ENCODE results near the gene TYROBP. TPM values are rescaled to one million over a fixed set of nuclear protein-coding genes. Genes with fewer than 3 reads are reported as not detected.
A peak's percentile ranks its signal among the peaks of the same experiment; 100 is the strongest.

Gene TYROBP
- total RNA-seq, 1 donor from 2014 or later, result not detected

DNA sequence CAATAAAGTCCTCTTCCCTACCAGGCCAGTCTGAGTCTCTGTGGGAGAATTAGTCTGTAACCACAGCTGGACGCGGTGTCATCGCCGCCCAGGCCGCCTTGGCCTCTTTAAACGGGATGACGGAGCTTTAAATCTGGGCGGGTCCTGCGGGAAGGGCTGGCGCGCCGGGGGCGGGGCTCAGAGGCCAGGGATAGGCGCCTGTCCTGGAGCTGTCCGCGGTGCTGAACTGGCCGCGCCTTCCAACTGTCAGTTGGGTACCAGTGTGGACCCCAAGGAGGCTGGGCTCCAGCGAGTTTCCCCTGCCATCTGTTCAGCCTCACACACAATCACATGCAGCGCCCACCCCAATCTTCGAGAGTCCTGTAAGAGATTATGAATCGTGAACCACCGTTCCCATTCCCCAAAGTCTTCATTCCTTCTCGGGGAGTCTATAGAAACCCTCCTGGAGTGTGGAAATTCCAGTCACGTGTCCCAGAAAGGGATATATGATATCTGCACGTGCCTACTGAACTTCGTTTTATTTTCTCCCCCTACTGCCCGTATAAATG, 28.3 kb downstream of the TYROBP start:
- Mint-ChIP-seq H3K4me1 (peaks cover 7% of the 10 kb centered on the region), H3K27me3 (ENCODE audit: low read depth) (peaks cover 9% of the 10 kb centered on the region), H3K9me3 (no peaks in the 10 kb centered on the region), H3K4me3 (no peak overlapping the region), H3K27ac (ENCODE audit: unreplicated experiment) (no peak overlapping the region), H3K36me3 (ENCODE audit: low read depth) (peaks cover 3% of the 10 kb centered on the region)
- TF ChIP-seq CTCF (conservative IDR thresholded peaks at IDR 0.05), result no peak
- DNase-seq (ENCODE audit: low read depth, low spot score), result peak; percentile 95

DNA sequence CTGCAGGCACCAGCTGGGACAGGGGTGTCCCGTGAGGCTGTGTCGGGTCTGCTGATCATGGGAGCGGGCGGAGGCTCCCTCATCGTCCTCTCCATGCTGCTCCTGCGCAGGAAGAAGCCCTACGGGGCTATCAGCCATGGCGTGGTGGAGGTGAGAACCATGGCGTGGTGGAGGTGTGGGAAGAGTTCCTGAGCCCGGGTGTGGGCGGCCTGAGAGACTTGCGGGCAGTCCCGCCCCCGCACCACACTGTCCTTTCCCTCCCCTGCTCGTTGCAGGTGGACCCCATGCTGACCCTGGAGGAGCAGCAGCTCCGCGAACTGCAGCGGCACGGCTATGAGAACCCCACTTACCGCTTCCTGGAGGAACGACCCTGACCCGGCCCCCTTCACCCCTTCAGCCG, 29.0 kb downstream of the TYROBP start:
- H3K36me3 Mint-ChIP-seq (ENCODE audit: low read depth), result peaks cover 3% of the 10 kb centered on the region
- H3K27me3 Mint-ChIP-seq (ENCODE audit: low read depth), result peaks cover 7% of the 10 kb centered on the region
- TF ChIP-seq CTCF (conservative IDR thresholded peaks at IDR 0.05), result no peak
- no peaks in the 10 kb centered on the region for H3K9me3 Mint-ChIP-seq
- peaks cover 7% of the 10 kb centered on the region for H3K4me1 Mint-ChIP-seq
- no peak overlapping the region for H3K27ac Mint-ChIP-seq (ENCODE audit: unreplicated experiment)
- no peak overlapping the region for H3K4me3 Mint-ChIP-seq
- no peak for DNase-seq (ENCODE audit: low read depth, low spot score)

DNA sequence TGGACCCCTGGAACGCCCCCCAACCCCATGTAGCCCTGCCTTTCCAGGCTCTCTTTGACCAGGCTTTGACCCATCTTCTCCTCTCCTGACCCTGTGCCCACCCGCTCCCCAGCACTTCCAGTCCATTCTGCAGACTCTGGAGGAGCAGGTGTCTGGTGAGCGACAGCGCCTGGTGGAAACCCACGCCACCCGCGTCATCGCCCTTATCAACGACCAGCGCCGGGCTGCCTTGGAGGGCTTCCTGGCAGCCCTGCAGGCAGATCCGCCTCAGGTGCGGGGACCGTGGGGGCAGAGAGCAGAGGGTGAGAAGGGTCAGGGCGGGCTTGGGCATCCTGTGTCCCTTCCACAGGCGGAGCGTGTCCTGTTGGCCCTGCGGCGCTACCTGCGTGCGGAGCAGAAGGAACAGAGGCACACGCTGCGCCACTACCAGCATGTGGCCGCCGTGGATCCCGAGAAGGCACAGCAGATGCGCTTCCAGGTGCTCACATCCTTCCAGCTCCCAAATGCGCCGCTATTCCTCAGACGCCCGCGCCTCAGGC, 33.6 kb downstream of the TYROBP start:
- DNase-seq (ENCODE audit: low read depth, low spot score), result no peak
- H3K27ac Mint-ChIP-seq (ENCODE audit: unreplicated experiment), result no peak overlapping the region
- peaks cover 5% of the 10 kb centered on the region for H3K36me3 Mint-ChIP-seq (ENCODE audit: low read depth)

DNA sequence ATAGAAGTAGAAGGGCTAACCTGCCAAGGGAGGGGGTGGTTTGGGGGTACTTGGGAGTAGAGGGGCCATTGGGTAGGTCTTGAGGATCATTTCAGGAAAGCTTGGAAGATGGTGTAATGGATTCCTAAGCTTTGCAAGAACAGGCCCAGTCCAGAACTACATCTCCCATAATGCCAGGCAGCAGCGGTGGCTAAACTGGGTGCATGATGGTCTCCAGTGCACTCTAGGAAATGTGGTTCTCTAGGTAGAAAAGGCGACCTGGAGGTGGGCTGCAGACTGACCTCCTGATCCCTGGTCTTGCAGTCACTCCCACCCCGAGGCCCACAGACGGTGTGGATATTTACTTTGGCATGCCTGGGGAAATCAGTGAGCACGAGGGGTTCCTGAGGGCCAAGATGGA, 35.9 kb downstream of the TYROBP start:
- TF ChIP-seq CTCF (conservative IDR thresholded peaks at IDR 0.05), result no peak
- H3K9me3 Mint-ChIP-seq, result no peaks in the 10 kb centered on the region
- peaks cover 5% of the 10 kb centered on the region for H3K36me3 Mint-ChIP-seq (ENCODE audit: low read depth)
- H3K27ac Mint-ChIP-seq (ENCODE audit: unreplicated experiment), result no peak overlapping the region
- no peaks in the 10 kb centered on the region for H3K27me3 Mint-ChIP-seq (ENCODE audit: low read depth)
- peaks cover 23% of the 10 kb centered on the region for H3K4me1 Mint-ChIP-seq
- no peak overlapping the region for H3K4me3 Mint-ChIP-seq
- no peak for DNase-seq (ENCODE audit: low read depth, low spot score)

More for the DNA sequence above, 33.6 kb downstream of the TYROBP start:
- H3K9me3 Mint-ChIP-seq, result no peaks in the 10 kb centered on the region
- no peaks in the 10 kb centered on the region for H3K27me3 Mint-ChIP-seq (ENCODE audit: low read depth)
- TF ChIP-seq CTCF (conservative IDR thresholded peaks at IDR 0.05), result no peak
- peaks cover 12% of the 10 kb centered on the region for H3K4me1 Mint-ChIP-seq
- no peak overlapping the region for H3K4me3 Mint-ChIP-seq

DNA sequence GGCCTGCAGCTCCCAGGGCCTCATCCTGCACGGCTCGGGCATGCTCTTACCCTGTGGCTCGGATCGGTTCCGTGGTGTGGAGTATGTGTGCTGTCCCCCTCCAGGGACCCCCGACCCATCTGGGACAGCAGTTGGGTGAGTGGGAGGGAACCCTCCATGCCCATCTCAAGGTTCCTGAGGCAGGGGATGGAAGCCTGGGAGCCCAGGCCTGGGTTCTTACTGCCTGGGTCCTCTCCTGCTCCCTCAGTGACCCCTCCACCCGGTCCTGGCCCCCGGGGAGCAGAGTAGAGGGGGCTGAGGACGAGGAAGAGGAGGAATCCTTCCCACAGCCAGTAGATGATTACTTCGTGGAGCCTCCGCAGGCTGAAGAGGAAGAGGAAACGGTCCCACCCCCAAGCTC, 36.5 kb downstream of the TYROBP start:
- Mint-ChIP-seq H3K4me1 (peaks cover 23% of the 10 kb centered on the region), H3K4me3 (no peak overlapping the region), H3K27ac (ENCODE audit: unreplicated experiment) (no peak overlapping the region), H3K27me3 (ENCODE audit: low read depth) (no peaks in the 10 kb centered on the region), H3K36me3 (ENCODE audit: low read depth) (peaks cover 5% of the 10 kb centered on the region), H3K9me3 (no peaks in the 10 kb centered on the region)
- TF ChIP-seq CTCF (conservative IDR thresholded peaks at IDR 0.05), result no peak
- no peak for DNase-seq (ENCODE audit: low read depth, low spot score)
